GM10266 (cell line): Measurements from ENCODE around the gene UBASH3A.

Source experiments
- DNase-seq: peaks from one replicate; pipeline ENCODE4 v3.0.0; 2012; ENCODE audit errors: extremely low spot score
- CTCF ChIP-seq: IDR thresholded peaks from 2 replicates; pipeline ENCODE4 v1.5.1; 2012; ENCODE audit warnings: mild to moderate bottlenecking, low read depth; ENCODE audit not compliant: control insufficient read depth, insufficient read depth; ENCODE audit errors: missing control alignments

Gene UBASH3A

GRCh38 chr21:42451941-42452340, 48.2 kb downstream of the UBASH3A start:
- TF ChIP-seq CTCF = no peak
- no peak for DNase-seq

GRCh38 chr21:42452401-42453223, 48.9 kb downstream of the UBASH3A start:
- no peak for TF ChIP-seq CTCF
- no peak for DNase-seq

GRCh38 chr21:42453224-42453985, 49.7 kb downstream of the UBASH3A start:
- no peak for TF ChIP-seq CTCF
- DNase-seq = no peak

GRCh38 chr21:42453986-42454570, 50.4 kb downstream of the UBASH3A start:
- TF ChIP-seq CTCF = no peak
- DNase-seq = no peak

GRCh38 chr21:42454786-42455185, 51.1 kb downstream of the UBASH3A start:
- TF ChIP-seq CTCF = no peak
- DNase-seq = no peak

- no peak for TF ChIP-seq CTCF
- DNase-seq = no peak
Measured at GRCh38 chr21:42455196-42455595, 51.5 kb downstream of the UBASH3A start.
